ENCODE results near the gene OXGR1. TPM values are rescaled to one million over a fixed set of nuclear protein-coding genes. Genes with fewer than 3 reads are reported as not detected.
"Not testable (repeated sequence)": the region's sequence is repeated elsewhere in the genome, so short reads cannot be mapped to it uniquely, and the experiment has no call there.

OXGR1 gene
- total RNA-seq, 1 donor from 2014 or later: 6.5 TPM

GRCh38 chr13:97005625-97006262 lies 11.5 kb upstream of the OXGR1 start:
- no peak for DNase-seq

GRCh38 chr13:97004886-97005285 lies 10.6 kb upstream of the OXGR1 start:
- no peak for DNase-seq

- DNase-seq: no peak
Observed at GRCh38 chr13:97004096-97004876, 10.0 kb upstream of the OXGR1 start.

GRCh38 chr13:97003071-97003470 lies 8.8 kb upstream of the OXGR1 start:
- DNase-seq: no peak

- no peak for DNase-seq
Observed at GRCh38 chr13:97002581-97002980, 8.3 kb upstream of the OXGR1 start.

- DNase-seq: no peak
Observed at GRCh38 chr13:97001636-97002035, 7.4 kb upstream of the OXGR1 start.

GRCh38 chr13:97000295-97000925 lies 6.1 kb upstream of the OXGR1 start:
- no peak for DNase-seq

GRCh38 chr13:96999091-96999490 lies 4.8 kb upstream of the OXGR1 start:
- DNase-seq: no peak

- no peak for DNase-seq
Observed at GRCh38 chr13:96998051-96998450, 3.8 kb upstream of the OXGR1 start.

- DNase-seq: no peak
Observed at GRCh38 chr13:96996886-96997285, 2.6 kb upstream of the OXGR1 start.

- DNase-seq: no peak
Observed at GRCh38 chr13:96996107-96996506, 1.8 kb upstream of the OXGR1 start.

GRCh38 chr13:96994858-96995243 lies 575 bp upstream of the OXGR1 start:
- DNase-seq: no peak

- DNase-seq: peak; percentile 77
Observed at GRCh38 chr13:96993634-96994016, 651 bp downstream of the OXGR1 start.

- DNase-seq: no peak
Observed at GRCh38 chr13:96992633-96993032, 1.6 kb downstream of the OXGR1 start.

GRCh38 chr13:96991072-96991471 lies 3.2 kb downstream of the OXGR1 start:
- DNase-seq: no peak

GRCh38 chr13:96988441-96988840 lies 5.8 kb downstream of the OXGR1 start:
- DNase-seq: no peak

- peak; percentile 70 for DNase-seq
Observed at GRCh38 chr13:96984051-96984508, 10.2 kb downstream of the OXGR1 start.

GRCh38 chr13:96982672-96983071 lies 11.6 kb downstream of the OXGR1 start:
- DNase-seq: no peak

GRCh38 chr13:96979861-96980260 lies 14.4 kb downstream of the OXGR1 start:
- DNase-seq: not testable (repeated sequence)

GRCh38 chr13:96968027-96968426 lies 26.2 kb downstream of the OXGR1 start:
- no peak for DNase-seq

GRCh38 chr13:96967248-96967745 lies 27.0 kb downstream of the OXGR1 start:
- DNase-seq: no peak

- no peak for DNase-seq
Observed at GRCh38 chr13:96966415-96967102, 27.7 kb downstream of the OXGR1 start.
